GM19240 (cell line): ENCODE measurements around the gene SGIP1.
"Not testable (repeated sequence)": the region's sequence is repeated elsewhere in the genome, so short reads cannot be mapped to it uniquely, and the experiment has no call there.

Experiments used
- DNase-seq: peaks from one replicate; pipeline ENCODE4 v3.0.0; 2011; ENCODE audit warnings: low spot score; ENCODE audit not compliant: insufficient read length

The SGIP1 gene

DNA sequence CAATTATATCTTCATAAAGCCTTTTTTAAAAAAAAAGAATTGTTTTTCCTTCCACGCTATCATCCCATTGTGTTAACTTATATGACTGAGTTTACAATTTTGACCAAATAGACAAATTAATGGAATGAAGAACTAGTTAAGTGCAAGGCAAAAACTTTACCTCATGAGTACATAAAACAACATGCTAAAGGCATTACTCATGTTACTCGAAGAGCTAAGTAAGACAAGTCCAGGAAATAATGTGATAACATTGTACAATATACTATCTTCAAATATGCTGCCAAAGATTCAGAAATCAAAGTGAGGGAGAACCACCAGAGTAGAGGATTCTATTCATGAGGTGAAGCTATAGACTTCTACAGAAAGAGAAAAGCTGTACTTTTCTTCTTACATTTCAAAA, 194.1 kb downstream of the SGIP1 start:
- no peak for DNase-seq

GRCh38 chr1:66728716-66729115, 194.8 kb downstream of the SGIP1 start:
- DNase-seq = not testable (repeated sequence)

DNA sequence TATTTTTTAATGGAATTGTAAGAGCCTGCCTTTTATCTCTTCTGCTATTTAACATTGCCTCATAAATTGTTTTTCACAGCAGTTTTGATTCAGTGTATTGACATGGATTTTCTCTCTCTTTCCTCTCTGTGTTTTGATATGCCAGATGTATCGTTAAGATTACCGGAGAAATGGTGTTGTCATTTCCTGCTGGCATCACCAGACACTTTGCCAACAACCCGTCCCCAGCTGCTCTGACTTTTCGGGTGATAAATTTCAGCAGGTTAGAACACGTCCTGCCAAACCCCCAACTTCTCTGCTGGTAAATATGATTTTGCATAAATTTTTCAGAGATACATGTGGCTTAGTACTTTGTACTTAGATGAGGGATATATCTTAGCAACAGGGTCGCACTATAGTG, 195.2 kb downstream of the SGIP1 start:
- no peak for DNase-seq

GRCh38 chr1:66729523-66729922, 195.6 kb downstream of the SGIP1 start:
- DNase-seq = no peak

- DNase-seq = no peak
Measured at GRCh38 chr1:66730462-66730861, 196.5 kb downstream of the SGIP1 start.

DNA sequence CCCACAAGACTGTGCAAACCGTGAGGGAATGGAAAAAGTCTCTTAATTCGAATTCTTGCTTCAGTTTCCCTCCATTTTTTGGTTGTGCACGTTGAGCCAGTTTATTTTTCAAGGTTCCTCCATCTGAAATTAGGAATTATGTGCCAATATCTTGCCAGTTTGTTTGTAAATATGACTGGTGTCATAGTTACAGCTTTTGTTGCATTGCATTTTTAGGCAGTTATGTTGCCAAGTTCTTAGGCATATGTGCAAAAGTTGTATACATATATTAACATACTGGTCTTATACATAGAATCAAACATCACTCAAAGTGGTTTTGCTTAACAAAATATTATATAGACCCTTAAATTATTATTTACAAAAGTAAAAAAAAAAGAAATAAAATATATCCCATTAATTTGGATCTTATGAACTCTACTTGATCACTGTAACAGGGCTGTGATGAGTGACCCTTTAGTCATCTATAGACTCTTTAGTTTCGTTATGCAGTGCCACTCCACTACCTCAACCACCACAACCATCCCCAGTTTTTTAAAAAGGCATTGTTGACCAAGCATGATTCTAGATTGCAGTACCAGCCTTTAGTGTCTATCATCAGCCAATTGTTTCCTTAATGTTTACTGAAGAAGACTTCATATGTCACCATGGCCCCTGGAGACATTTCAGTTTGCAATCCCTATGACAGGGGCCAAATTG, 197.4 kb downstream of the SGIP1 start:
- no peak for DNase-seq

- no peak for DNase-seq
Measured at GRCh38 chr1:66732407-66733166, 198.6 kb downstream of the SGIP1 start.

GRCh38 chr1:66733348-66734017, 199.5 kb downstream of the SGIP1 start:
- DNase-seq = no peak

DNA sequence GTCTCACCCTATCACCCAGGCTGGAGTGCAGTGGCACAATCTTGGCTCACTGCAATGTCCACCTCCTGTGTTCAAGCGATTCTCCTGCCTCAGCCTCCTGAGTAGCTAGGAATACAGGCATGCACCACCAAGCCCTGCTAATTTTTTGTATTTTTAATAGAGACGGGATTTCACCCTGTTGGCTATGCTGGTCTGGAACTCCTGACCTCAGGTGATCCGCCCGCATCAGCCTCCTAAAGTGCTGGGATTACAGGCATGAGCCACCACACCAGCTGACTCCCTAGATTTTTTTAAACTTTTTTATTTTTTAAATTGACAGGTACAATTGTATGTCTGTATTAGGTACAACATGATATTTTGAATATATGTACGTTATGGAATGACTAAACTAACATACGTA, 200.6 kb downstream of the SGIP1 start:
- not testable (repeated sequence) for DNase-seq

GRCh38 chr1:66737836-66738235, 203.9 kb downstream of the SGIP1 start:
- no peak for DNase-seq

- no peak for DNase-seq
Measured at GRCh38 chr1:66739401-66740157, 205.6 kb downstream of the SGIP1 start.

DNA sequence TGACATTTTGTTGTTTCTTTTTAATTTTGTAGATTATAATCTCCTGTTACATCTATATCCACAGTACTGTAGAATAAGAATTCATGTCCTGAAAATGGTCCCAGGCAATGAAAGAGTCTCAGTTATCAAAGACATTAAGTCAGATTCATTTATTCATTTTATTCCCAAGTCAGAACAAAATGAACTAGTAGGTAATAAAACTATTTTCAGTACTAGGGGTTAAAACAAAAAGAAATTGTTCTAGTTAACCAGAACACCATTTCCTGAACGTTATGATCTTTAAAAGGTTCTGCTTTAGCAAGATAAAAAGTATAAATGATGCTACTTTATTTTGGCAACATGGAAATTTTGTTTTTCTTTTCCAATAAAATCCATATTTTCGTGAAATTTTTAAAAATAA, 211.5 kb downstream of the SGIP1 start:
- DNase-seq = no peak

DNA sequence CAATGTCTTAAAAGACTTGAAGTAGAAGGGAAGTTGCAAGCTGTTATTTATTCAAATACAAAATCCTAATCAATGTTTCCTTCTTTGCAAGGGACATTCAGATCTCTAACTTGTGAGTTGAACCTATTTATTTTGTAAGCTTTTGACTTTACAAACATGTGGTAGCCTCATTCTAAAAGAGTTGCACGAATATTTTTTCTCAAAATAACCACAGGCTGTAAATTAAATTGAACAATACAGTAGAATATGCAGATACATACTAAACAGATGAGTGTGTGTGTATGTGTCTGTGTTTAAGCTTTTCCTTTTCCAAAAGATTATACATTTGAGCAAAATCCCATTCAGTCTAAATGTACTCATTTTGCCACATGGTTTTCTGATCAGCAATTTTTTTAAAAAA, 213.5 kb downstream of the SGIP1 start:
- DNase-seq = no peak

DNA sequence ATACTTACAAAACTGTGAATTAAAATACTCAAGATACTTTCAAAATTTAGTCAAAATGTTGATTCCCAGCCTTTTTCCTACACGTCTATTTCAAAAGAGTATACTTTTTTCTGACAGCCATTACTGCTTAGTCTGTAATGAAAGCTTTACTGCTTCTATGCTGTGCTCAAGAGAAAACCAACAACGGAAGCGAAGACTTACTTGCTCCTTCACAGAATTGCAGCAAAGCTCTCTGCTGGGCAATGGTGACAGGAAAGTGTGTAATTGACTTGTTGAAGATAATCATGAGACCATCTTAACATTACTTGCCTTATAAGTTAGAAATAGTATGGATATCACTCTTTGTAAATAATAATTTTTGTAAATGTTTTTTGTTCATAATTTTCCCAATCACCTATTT, 216.6 kb downstream of the SGIP1 start:
- DNase-seq = no peak

DNA sequence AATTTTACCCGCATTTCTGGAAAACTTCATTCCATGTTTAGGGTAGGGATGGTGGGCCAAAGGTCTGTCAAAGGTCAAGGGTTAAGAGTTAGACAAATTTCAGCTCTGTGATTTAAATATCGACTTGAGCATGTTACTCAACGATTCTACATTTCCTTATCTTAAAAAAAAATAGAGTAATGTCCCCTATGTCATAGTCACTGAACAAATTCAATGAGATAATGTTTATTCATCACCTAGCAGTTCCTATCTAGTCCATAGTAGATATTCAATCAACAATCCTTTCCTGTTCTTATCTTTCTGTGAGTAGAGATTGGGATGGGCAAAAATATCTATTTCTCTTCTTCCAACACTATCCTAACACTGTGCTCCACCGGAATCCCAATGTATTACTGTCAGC, 217.2 kb downstream of the SGIP1 start:
- no peak for DNase-seq

DNA sequence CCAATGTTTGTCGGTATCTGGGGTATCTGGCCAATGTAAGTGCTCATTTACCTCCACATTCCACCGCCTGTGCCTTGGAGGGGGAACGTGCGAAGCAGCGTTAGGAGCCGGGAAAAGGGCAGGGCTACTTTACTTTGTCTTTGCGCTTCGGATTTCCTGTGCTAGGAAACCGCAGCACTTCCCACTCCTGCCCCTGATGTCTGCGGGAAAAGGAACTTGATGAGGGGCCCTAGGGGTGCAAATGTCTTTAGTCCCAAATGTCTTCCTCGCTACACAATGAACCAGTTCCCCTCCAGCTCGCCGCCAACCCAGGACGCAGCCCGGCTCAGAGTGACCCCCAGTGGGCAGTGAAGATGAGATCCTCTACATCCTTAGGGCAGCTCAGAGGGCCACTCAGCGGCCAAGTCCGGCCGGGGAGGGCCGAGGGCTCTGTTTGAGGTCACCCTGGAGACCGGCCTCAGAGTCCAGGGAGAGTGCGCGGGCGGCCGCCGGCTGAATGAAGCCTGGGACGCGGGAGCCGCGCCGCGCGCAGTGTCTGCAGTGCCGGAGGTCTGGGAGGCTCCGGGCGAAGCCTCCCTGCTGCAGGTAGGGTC, 218.1 kb downstream of the SGIP1 start, which contains the start of gene DYNLT5:
Gene DYNLT5 (plus strand): TSS at position 460 of the 593 bp plus-strand sequence. CDS start 2,200 bp downstream, outside the sequence.
- no peak for DNase-seq

GRCh38 chr1:66752671-66753371, 218.9 kb downstream of the SGIP1 start:
- DNase-seq = no peak

GRCh38 chr1:66757722-66758240, 223.8 kb downstream of the SGIP1 start:
- no peak for DNase-seq

- peak; percentile 12 for DNase-seq
Measured at GRCh38 chr1:66758241-66758755, 224.3 kb downstream of the SGIP1 start.

DNA sequence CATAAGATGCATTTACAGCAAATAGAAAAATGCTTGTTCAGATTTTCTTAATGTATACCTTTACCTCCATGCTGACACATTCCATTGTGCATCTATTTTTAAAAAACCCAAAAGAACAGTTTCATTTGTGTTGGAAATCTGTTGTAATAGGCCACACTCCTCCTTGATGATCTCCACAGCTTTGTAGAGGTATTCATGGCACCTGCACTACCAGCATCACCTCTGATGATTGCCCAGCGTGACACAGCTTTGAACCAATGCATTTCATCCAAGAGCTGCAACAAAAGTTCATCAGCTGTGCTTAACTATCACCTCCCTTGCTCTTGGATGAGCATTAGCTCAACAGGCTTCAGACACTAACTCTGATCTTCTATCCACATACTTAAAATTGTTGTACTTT, 226.6 kb downstream of the SGIP1 start:
- DNase-seq = no peak
